ENCODE results near the gene UBE2H.

The UBE2H gene

DNA sequence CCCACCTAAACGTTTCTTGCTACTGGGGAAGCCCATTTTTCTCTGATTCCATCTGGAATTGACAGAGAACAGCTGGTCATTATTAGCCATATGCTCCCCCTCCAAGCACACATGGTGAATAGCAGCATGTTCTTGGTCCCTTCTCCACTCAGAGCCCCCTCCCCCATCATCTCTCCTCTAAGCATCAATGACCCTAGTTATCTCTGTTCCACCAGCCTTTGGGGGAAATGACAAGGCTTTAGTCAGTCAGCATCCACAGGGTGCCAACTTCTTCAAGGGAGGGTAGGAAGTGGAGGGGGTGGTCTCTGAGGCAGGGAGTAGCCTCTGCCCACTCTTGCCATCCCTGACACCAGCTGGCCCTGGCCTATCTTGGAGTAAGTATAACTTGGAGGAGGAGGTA is 163.1 kb downstream of the UBE2H start:
- Histone ChIP-seq H3K4me1 (ENCODE audit: low read length) (peaks cover 9% of the 10 kb centered on the region), H4K20me1 (ENCODE audit: insufficient read depth, low read length) (no peaks in the 10 kb centered on the region), H3K27ac (ENCODE audit: low read length) (no peak overlapping the region), H3K4me2 (ENCODE audit: low read depth, low read length) (no peak overlapping the region), H3F3A (ENCODE audit: insufficient read depth, low read length) (0 out of 2 replicates have a peak, but pooled peaks cover 3% of the 10 kb centered on the region), H3K27me3 (replicated peaks; ENCODE audit: insufficient read depth, low read length) (peaks cover 15% of the 10 kb centered on the region), H3K9me2 (replicated peaks; ENCODE audit: insufficient read depth, low read length) (no peaks in the 10 kb centered on the region), H3K79me2 (ENCODE audit: low read length) (no peaks in the 10 kb centered on the region), H2AFZ (ENCODE audit: low read length) (no peak overlapping the region), H3K9ac (ENCODE audit: low read length) (no peak overlapping the region), H3K36me3 (replicated peaks; ENCODE audit: insufficient read depth, low read length) (no peaks in the 10 kb centered on the region), H3K4me3 (ENCODE audit: low read length) (no peak overlapping the region), H3K9me3 (replicated peaks; ENCODE audit: insufficient read depth, low read length) (no peaks in the 10 kb centered on the region)
- no peak for TF ChIP-seq EZH2phosphoT487 (IDR thresholded peaks at IDR 0.05; ENCODE audit: low read length)
- TF ChIP-seq EZH2 (optimal IDR thresholded peaks at IDR 0.05; ENCODE audit: low read depth, low read length) = no peak
- TF ChIP-seq CTCF (IDR thresholded peaks at IDR 0.05; ENCODE audit: low read length) = no peak
- no peak for DNase-seq

- H3K27ac ChIP-seq (ENCODE audit: low read length) = no peak overlapping the region
- H3K36me3 ChIP-seq (replicated peaks; ENCODE audit: insufficient read depth, low read length) = no peaks in the 10 kb centered on the region
- H3K4me1 ChIP-seq (ENCODE audit: low read length) = peaks cover 11% of the 10 kb centered on the region
- H2AFZ ChIP-seq (ENCODE audit: low read length) = no peak overlapping the region
- H3K27me3 ChIP-seq (replicated peaks; ENCODE audit: insufficient read depth, low read length) = peaks cover 21% of the 10 kb centered on the region
- no peak overlapping the region for H3K4me3 ChIP-seq (ENCODE audit: low read length)
- no peaks in the 10 kb centered on the region for H3K9me2 ChIP-seq (replicated peaks; ENCODE audit: insufficient read depth, low read length)
- H3F3A ChIP-seq (ENCODE audit: insufficient read depth, low read length) = 0 out of 2 replicates have a peak, but pooled peaks cover 3% of the 10 kb centered on the region
- H4K20me1 ChIP-seq (ENCODE audit: insufficient read depth, low read length) = no peaks in the 10 kb centered on the region
- no peak overlapping the region for H3K9ac ChIP-seq (ENCODE audit: low read length)
- no peaks in the 10 kb centered on the region for H3K79me2 ChIP-seq (ENCODE audit: low read length)
- H3K9me3 ChIP-seq (replicated peaks; ENCODE audit: insufficient read depth, low read length) = no peaks in the 10 kb centered on the region
- TF ChIP-seq EZH2 (optimal IDR thresholded peaks at IDR 0.05; ENCODE audit: low read depth, low read length) = no peak
- no peak for TF ChIP-seq EZH2phosphoT487 (IDR thresholded peaks at IDR 0.05; ENCODE audit: low read length)
- no peak for TF ChIP-seq CTCF (IDR thresholded peaks at IDR 0.05; ENCODE audit: low read length)
- no peak for DNase-seq
- no peak overlapping the region for H3K4me2 ChIP-seq (ENCODE audit: low read depth, low read length)
Observed at GRCh38 chr7:129789000-129789399, 163.8 kb downstream of the UBE2H start.

DNA sequence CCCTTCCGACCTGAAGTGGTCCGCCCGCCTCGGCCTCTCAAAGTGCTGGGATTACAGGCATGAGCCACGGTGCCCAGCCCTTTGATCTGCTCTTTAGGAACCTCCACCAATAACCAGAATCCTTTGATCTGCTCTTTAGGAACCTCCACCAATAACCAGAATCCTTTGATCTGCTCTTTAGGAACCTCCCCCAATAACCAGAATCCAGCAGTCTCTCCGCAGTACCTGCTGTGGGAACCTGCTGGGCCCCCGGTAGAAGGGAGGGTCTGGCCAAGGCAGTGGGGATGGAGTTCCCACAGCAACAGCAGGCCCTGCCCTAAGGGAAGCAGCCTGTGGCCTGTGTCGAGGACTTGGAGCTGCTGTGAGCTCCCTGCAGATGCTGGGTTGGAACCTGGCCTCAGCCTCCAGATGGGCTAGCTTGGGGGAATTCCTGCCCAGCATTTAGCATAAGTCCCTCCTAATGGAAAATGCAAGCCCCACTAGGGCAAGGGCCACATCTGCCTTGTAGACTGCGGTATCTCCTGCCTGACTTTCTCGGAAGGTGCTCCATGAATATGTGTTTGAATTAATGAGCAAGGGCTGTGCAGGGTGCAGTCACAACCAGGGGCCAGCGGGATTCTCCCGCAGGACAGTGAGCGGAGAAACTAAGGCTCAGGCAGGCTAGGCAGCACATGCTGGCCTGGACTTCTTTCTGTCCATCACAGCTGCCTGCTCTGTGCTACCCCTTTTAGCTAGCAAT is 165.8 kb downstream of the UBE2H start:
- Histone ChIP-seq H3F3A (ENCODE audit: insufficient read depth, low read length) (0 out of 2 replicates have a peak, but pooled peaks cover 3% of the 10 kb centered on the region), H3K4me3 (ENCODE audit: low read length) (no peak overlapping the region), H2AFZ (ENCODE audit: low read length) (no peak overlapping the region), H3K79me2 (ENCODE audit: low read length) (no peaks in the 10 kb centered on the region), H3K9ac (ENCODE audit: low read length) (no peak overlapping the region), H3K4me2 (ENCODE audit: low read depth, low read length) (no peak overlapping the region), H3K4me1 (ENCODE audit: low read length) (peaks cover 16% of the 10 kb centered on the region), H3K27ac (ENCODE audit: low read length) (no peak overlapping the region), H3K27me3 (replicated peaks; ENCODE audit: insufficient read depth, low read length) (peaks cover 38% of the 10 kb centered on the region), H4K20me1 (ENCODE audit: insufficient read depth, low read length) (no peaks in the 10 kb centered on the region), H3K36me3 (replicated peaks; ENCODE audit: insufficient read depth, low read length) (no peaks in the 10 kb centered on the region), H3K9me2 (replicated peaks; ENCODE audit: insufficient read depth, low read length) (no peaks in the 10 kb centered on the region), H3K9me3 (replicated peaks; ENCODE audit: insufficient read depth, low read length) (no peaks in the 10 kb centered on the region)
- no peak for DNase-seq
- TF ChIP-seq CTCF (IDR thresholded peaks at IDR 0.05; ENCODE audit: low read length) = no peak
- no peak for TF ChIP-seq EZH2phosphoT487 (IDR thresholded peaks at IDR 0.05; ENCODE audit: low read length)
- no peak for TF ChIP-seq EZH2 (optimal IDR thresholded peaks at IDR 0.05; ENCODE audit: low read depth, low read length)

Measured in MM.1S (cell line).